WTC11 (cell line): Measurements from ENCODE around the gene FNDC3B.

Source experiments
- E2F4 ChIP-seq: sonication (generic); formaldehyde crosslinking; IDR thresholded peaks from 2 replicates; pipeline ENCODE4 v1.8.1; 2022; ENCODE audit warnings: low read depth, mild to moderate bottlenecking, moderate library complexity, missing genetic modification reagents, borderline replicate concordance
- FOXP1 ChIP-seq: sonication (generic); formaldehyde crosslinking; IDR thresholded peaks from 2 replicates; pipeline ENCODE4 v1.8.0; 2022; ENCODE audit warnings: missing genetic modification reagents, mild to moderate bottlenecking, moderate library complexity, borderline replicate concordance
- MAX ChIP-seq: sonication (generic); formaldehyde crosslinking; IDR thresholded peaks from 2 replicates; pipeline ENCODE4 v1.8.0; 2022; ENCODE audit warnings: mild to moderate bottlenecking, missing genetic modification reagents
- NFE2L1 ChIP-seq: sonication (generic); formaldehyde crosslinking; IDR thresholded peaks from 2 replicates; pipeline ENCODE4 v1.8.1; 2023; ENCODE audit warnings: missing genetic modification reagents
- NR3C1 ChIP-seq: sonication (generic); formaldehyde crosslinking; conservative IDR thresholded peaks from 2 replicates; pipeline ENCODE4 v1.8.1; 2023; ENCODE audit warnings: low read depth, mild to moderate bottlenecking, missing genetic modification reagents
- ZBTB21 ChIP-seq: sonication (generic); formaldehyde crosslinking; IDR thresholded peaks from 2 replicates; pipeline ENCODE4 v1.8.1; 2023; ENCODE audit warnings: mild to moderate bottlenecking, missing genetic modification reagents, borderline replicate concordance
- ZNF138 ChIP-seq: sonication (generic); formaldehyde crosslinking; conservative IDR thresholded peaks from 2 replicates; pipeline ENCODE4 v1.8.1; 2022; ENCODE audit warnings: mild to moderate bottlenecking, moderate library complexity, missing genetic modification reagents
- TF ChIP-seq, protein P1 (sequence below): fragments of 200-600 bp; IDR thresholded peaks from 2 replicates; pipeline ENCODE4 v1.8.0; 2022; ENCODE audit warnings: antibody characterized with exemption

DNA sequence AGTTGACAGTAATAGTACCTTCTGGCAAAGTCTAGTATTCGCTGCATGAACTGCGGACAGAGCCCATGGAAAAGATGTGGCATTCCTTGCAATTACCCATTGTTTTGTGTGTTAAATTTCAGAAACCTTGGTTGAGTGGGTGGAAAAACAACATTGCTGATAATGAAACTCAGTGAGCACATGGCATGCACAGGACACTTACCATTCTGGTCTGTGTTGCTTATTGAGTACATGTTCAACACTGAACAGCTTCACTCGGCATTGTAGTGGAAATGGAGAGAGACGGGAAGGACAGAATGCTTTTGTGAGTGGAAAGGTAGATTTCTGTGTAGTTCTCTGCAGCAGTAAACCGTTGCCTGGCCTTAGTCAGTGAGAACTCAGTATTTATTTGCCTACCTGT, 165.3 kb downstream of the FNDC3B start:
- TF ChIP-seq, protein P1, sequence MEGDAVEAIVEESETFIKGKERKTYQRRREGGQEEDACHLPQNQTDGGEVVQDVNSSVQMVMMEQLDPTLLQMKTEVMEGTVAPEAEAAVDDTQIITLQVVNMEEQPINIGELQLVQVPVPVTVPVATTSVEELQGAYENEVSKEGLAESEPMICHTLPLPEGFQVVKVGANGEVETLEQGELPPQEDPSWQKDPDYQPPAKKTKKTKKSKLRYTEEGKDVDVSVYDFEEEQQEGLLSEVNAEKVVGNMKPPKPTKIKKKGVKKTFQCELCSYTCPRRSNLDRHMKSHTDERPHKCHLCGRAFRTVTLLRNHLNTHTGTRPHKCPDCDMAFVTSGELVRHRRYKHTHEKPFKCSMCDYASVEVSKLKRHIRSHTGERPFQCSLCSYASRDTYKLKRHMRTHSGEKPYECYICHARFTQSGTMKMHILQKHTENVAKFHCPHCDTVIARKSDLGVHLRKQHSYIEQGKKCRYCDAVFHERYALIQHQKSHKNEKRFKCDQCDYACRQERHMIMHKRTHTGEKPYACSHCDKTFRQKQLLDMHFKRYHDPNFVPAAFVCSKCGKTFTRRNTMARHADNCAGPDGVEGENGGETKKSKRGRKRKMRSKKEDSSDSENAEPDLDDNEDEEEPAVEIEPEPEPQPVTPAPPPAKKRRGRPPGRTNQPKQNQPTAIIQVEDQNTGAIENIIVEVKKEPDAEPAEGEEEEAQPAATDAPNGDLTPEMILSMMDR, result no peak
- TF ChIP-seq FOXP1 (no peak), NFE2L1 (CRISPR knock-in tag) (no peak), MAX (CRISPR knock-in tag) (no peak), ZBTB21 (CRISPR knock-in tag) (no peak), ZNF138 (CRISPR knock-in tag) (no peak), NR3C1 (CRISPR knock-in tag) (no peak), E2F4 (CRISPR knock-in tag) (no peak)
